HG03521 (cell line): ENCODE measurements around the gene PTPRN2.

Source experiments
- ATAC-seq: cut with Tn5 transposase; IDR thresholded peaks from one replicate; pipeline ENCODE4 v1.9.1; 2021; ENCODE audit warnings: mild to moderate bottlenecking, moderate library complexity; ENCODE audit not compliant: unreplicated experiment

PTPRN2 gene

GRCh38 chr7:157662110-157662791 lies 925.4 kb downstream of the PTPRN2 start:
- ATAC-seq = no peak

- no peak for ATAC-seq
Observed at GRCh38 chr7:157661611-157661975, 926.0 kb downstream of the PTPRN2 start.

GRCh38 chr7:157660971-157661610 lies 926.5 kb downstream of the PTPRN2 start:
- ATAC-seq = no peak

GRCh38 chr7:157658851-157659412 lies 928.7 kb downstream of the PTPRN2 start:
- no peak for ATAC-seq

GRCh38 chr7:157657741-157658740 lies 929.6 kb downstream of the PTPRN2 start:
- no peak for ATAC-seq

- ATAC-seq = no peak
Observed at GRCh38 chr7:157656195-157656769, 931.3 kb downstream of the PTPRN2 start.

- ATAC-seq = no peak
Observed at GRCh38 chr7:157654350-157654749, 933.3 kb downstream of the PTPRN2 start.

GRCh38 chr7:157653827-157654207 lies 933.8 kb downstream of the PTPRN2 start:
- no peak for ATAC-seq

- ATAC-seq = no peak
Observed at GRCh38 chr7:157652954-157653826, 934.4 kb downstream of the PTPRN2 start.

- ATAC-seq = no peak
Observed at GRCh38 chr7:157652161-157652953, 935.3 kb downstream of the PTPRN2 start.

- ATAC-seq = no peak
Observed at GRCh38 chr7:157651366-157652160, 936.1 kb downstream of the PTPRN2 start.

GRCh38 chr7:157650801-157651200 lies 936.8 kb downstream of the PTPRN2 start:
- no peak for ATAC-seq

- no peak for ATAC-seq
Observed at GRCh38 chr7:157650131-157650631, 937.4 kb downstream of the PTPRN2 start.

GRCh38 chr7:157646551-157646950 lies 941.1 kb downstream of the PTPRN2 start:
- no peak for ATAC-seq

- ATAC-seq = no peak
Observed at GRCh38 chr7:157645539-157645938, 942.1 kb downstream of the PTPRN2 start.

GRCh38 chr7:157644946-157645345 lies 942.7 kb downstream of the PTPRN2 start:
- no peak for ATAC-seq

GRCh38 chr7:157643525-157643970 lies 944.1 kb downstream of the PTPRN2 start:
- ATAC-seq = no peak

GRCh38 chr7:157641866-157642265 lies 945.8 kb downstream of the PTPRN2 start:
- ATAC-seq = no peak
